Neural cell (in vitro differentiated cells): Measurements from ENCODE around the gene ANKRD45.

ENCODE experiments used
- CTCF ChIP-seq: fragments of 450-650 bp; IDR thresholded peaks from 2 replicates; pipeline ENCODE4 v1.5.1; 2014; ENCODE audit warnings: antibody characterized with exemption, mild to moderate bottlenecking, moderate library complexity; ENCODE audit not compliant: poor library complexity, severe bottlenecking
- EP300 ChIP-seq: fragments of 450-650 bp; conservative IDR thresholded peaks from 2 replicates; pipeline ENCODE4 v1.6.1; 2014; ENCODE audit warnings: antibody characterized with exemption, mild to moderate bottlenecking, moderate library complexity; ENCODE audit not compliant: poor library complexity, severe bottlenecking
- EZH2 ChIP-seq: fragments of 200-600, 300-800 bp; shearing (Covaris generic), sonication (generic); IDR thresholded peaks from 2 replicates; pipeline ENCODE4 v1.6.1; 2014; ENCODE audit warnings: antibody characterized with exemption, low read length, borderline replicate concordance, mild to moderate bottlenecking; ENCODE audit not compliant: insufficient read depth, poor library complexity, severe bottlenecking
- POLR2AphosphoS5 ChIP-seq: IDR thresholded peaks from 2 replicates; pipeline ENCODE4 v1.6.1; 2012
- RAD21 ChIP-seq: fragments of 450-650 bp; conservative IDR thresholded peaks from 2 replicates; pipeline ENCODE4 v1.6.1; 2014; ENCODE audit warnings: antibody characterized with exemption, mild to moderate bottlenecking, moderate library complexity
- REST ChIP-seq: IDR thresholded peaks from 2 replicates; pipeline ENCODE4 v1.6.1; 2012; ENCODE audit warnings: borderline replicate concordance
- TAF1 ChIP-seq: IDR thresholded peaks from 2 replicates; pipeline ENCODE4 v1.6.1; 2012; ENCODE audit warnings: low read depth

GRCh38 chr1:173714759-173715537, 45.3 kb upstream of the ANKRD45 start, which contains the start of gene KLHL20:
- TF ChIP-seq CTCF, result peak; percentile 39
- TF ChIP-seq TAF1, result peak; percentile 88
- TF ChIP-seq EP300, result peak; percentile 71
- peak; percentile 90 for TF ChIP-seq POLR2AphosphoS5
- peak; percentile 52 for TF ChIP-seq RAD21
- TF ChIP-seq REST, result peak; percentile 72
- no peak for TF ChIP-seq EZH2
